H1 (cell line): ENCODE measurements around the gene CHI3L2. TPM values are rescaled to one million over a fixed set of nuclear protein-coding genes. Genes with fewer than 3 reads are reported as not detected.

Source experiments
- EZH2 ChIP-seq: fragments of 200-600 bp; sonication (generic); IDR thresholded peaks from 2 replicates; pipeline ENCODE4 v1.7.1; 2012; ENCODE audit warnings: low read depth, mild to moderate bottlenecking, moderate library complexity, low read length, inconsistent platforms; ENCODE audit not compliant: severe bottlenecking
- MAX ChIP-seq: IDR thresholded peaks from 2 replicates; pipeline ENCODE4 v1.6.1; 2012; ENCODE audit warnings: inconsistent platforms
- POLR2AphosphoS5 ChIP-seq: IDR thresholded peaks from 2 replicates; pipeline ENCODE4 v1.6.1; 2011; ENCODE audit warnings: low read depth, low read length
- SIRT6 ChIP-seq: IDR thresholded peaks from one replicate; pipeline ENCODE4 v1.7.1; 2012; ENCODE audit warnings: low read length, inconsistent platforms
- SIX5 ChIP-seq: IDR thresholded peaks from 2 replicates; pipeline ENCODE4 v1.6.1; 2011; ENCODE audit warnings: mild to moderate bottlenecking, low read depth, low read length
- polyA plus RNA-seq, 7 experiments: library from polyadenylated mRNA; depleted of rRNA in 3 of 7; stranded (reverse) in 5 of 7; unstranded in 2 of 7; fragments of >200 nt in 5 of 7; fragments of 200-250 nt in 2 of 7; gene quantifications; 1 replicate in 5 of 7; 2 replicates in 1 of 7; 4 replicates in 1 of 7; pipeline versions ENCODE4 v1.2.1 to v1.2.3, GENCODE V29; 2011 to 2013; ENCODE audit warnings: missing spikeins in 2 of 7, mixed read lengths in 2 of 7
- total RNA-seq: library from RNA; stranded (reverse); fragmentation: NEBNext Ultra II Directional; extraction: Animal tissue kit (Norgen Biotek cat#: 25700); gene quantifications from 2 replicates; pipeline ENCODE4 v1.2.1, GENCODE V29; 2021
- TF ChIP-seq, protein P1 (sequence below): IDR thresholded peaks from 2 replicates; pipeline ENCODE4 v1.6.1; 2012; ENCODE audit warnings: inconsistent platforms

Gene CHI3L2
- total and polyA plus RNA-seq, 2 of the 8 experiments (the other 6 are each of a cell fraction or from before 2014, with no cell fraction given), result not detected

- peak; percentile 81 for TF ChIP-seq MAX
- no peak for TF ChIP-seq POLR2AphosphoS5
- TF ChIP-seq SIX5, result no peak
- TF ChIP-seq EZH2, result peak; percentile 55
- TF ChIP-seq SIRT6, result no peak
- TF ChIP-seq, protein P1, sequence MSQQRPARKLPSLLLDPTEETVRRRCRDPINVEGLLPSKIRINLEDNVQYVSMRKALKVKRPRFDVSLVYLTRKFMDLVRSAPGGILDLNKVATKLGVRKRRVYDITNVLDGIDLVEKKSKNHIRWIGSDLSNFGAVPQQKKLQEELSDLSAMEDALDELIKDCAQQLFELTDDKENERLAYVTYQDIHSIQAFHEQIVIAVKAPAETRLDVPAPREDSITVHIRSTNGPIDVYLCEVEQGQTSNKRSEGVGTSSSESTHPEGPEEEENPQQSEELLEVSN, result peak; percentile 81
These were observed 23.1 kb upstream of the CHI3L2 start (continued) for GRCh38 chr1:111204201-111204982.
